Measurements from ENCODE around the gene SRF. TPM values are rescaled to one million over a fixed set of nuclear protein-coding genes. Genes with fewer than 3 reads are reported as not detected.

Gene SRF
- total RNA-seq, 1 donor from 2014 or later = 35.5 TPM

- H3K36me3 ChIP-seq (ENCODE audit: control insufficient read depth, insufficient read depth, low read length) = peaks cover 9% of the 10 kb centered on the region
- TF ChIP-seq CTCF (IDR thresholded peaks at IDR 0.05; ENCODE audit: insufficient read depth, low read length, poor library complexity, severe bottlenecking) = no peak
- no peak overlapping the region for H3K4me3 ChIP-seq (ENCODE audit: low read depth, low read length)
- no peaks in the 10 kb centered on the region for H3K27me3 ChIP-seq (ENCODE audit: control insufficient read depth, insufficient read depth, low read length)
- no peak for DNase-seq (ENCODE audit: low read depth)
Observed at GRCh38 chr6:43183441-43183840, 12.4 kb downstream of the SRF start.

- no peak for DNase-seq (ENCODE audit: low read depth)
- H3K36me3 ChIP-seq (ENCODE audit: control insufficient read depth, insufficient read depth, low read length) = peaks cover 7% of the 10 kb centered on the region
- no peak overlapping the region for H3K4me3 ChIP-seq (ENCODE audit: low read depth, low read length)
- TF ChIP-seq CTCF (IDR thresholded peaks at IDR 0.05; ENCODE audit: insufficient read depth, low read length, poor library complexity, severe bottlenecking) = no peak
- no peaks in the 10 kb centered on the region for H3K27me3 ChIP-seq (ENCODE audit: control insufficient read depth, insufficient read depth, low read length)
Observed at GRCh38 chr6:43184268-43184985, 13.4 kb downstream of the SRF start.

GRCh38 chr6:43185391-43185985, 14.4 kb downstream of the SRF start:
- DNase-seq (ENCODE audit: low read depth) = no peak
- no peak for TF ChIP-seq CTCF (IDR thresholded peaks at IDR 0.05; ENCODE audit: insufficient read depth, low read length, poor library complexity, severe bottlenecking)
- peaks cover 3% of the 10 kb centered on the region for H3K36me3 ChIP-seq (ENCODE audit: control insufficient read depth, insufficient read depth, low read length)
- no peak overlapping the region for H3K4me3 ChIP-seq (ENCODE audit: low read depth, low read length)
- H3K27me3 ChIP-seq (ENCODE audit: control insufficient read depth, insufficient read depth, low read length) = no peaks in the 10 kb centered on the region

GRCh38 chr6:43186019-43186418, 14.9 kb downstream of the SRF start:
- no peak for DNase-seq (ENCODE audit: low read depth)
- TF ChIP-seq CTCF (IDR thresholded peaks at IDR 0.05; ENCODE audit: insufficient read depth, low read length, poor library complexity, severe bottlenecking) = no peak
- peaks cover 3% of the 10 kb centered on the region for H3K36me3 ChIP-seq (ENCODE audit: control insufficient read depth, insufficient read depth, low read length)
- no peak overlapping the region for H3K4me3 ChIP-seq (ENCODE audit: low read depth, low read length)
- no peaks in the 10 kb centered on the region for H3K27me3 ChIP-seq (ENCODE audit: control insufficient read depth, insufficient read depth, low read length)

- no peak for TF ChIP-seq CTCF (IDR thresholded peaks at IDR 0.05; ENCODE audit: insufficient read depth, low read length, poor library complexity, severe bottlenecking)
- Histone ChIP-seq H3K27me3 (ENCODE audit: control insufficient read depth, insufficient read depth, low read length) (no peaks in the 10 kb centered on the region), H3K4me3 (ENCODE audit: low read depth, low read length) (no peak overlapping the region), H3K36me3 (ENCODE audit: control insufficient read depth, insufficient read depth, low read length) (peaks cover 3% of the 10 kb centered on the region)
- no peak for DNase-seq (ENCODE audit: low read depth)
Observed at GRCh38 chr6:43186706-43187105, 15.6 kb downstream of the SRF start.
